Neural cell (in vitro differentiated cells): Measurements from ENCODE around the gene OXER1.

ENCODE experiments used
- TAF1 ChIP-seq: IDR thresholded peaks from 2 replicates; pipeline ENCODE4 v1.6.1; 2012; ENCODE audit warnings: low read depth
- TF ChIP-seq, protein P1 (sequence below): IDR thresholded peaks from 2 replicates; pipeline ENCODE4 v1.6.1; 2012; ENCODE audit warnings: borderline replicate concordance

DNA sequence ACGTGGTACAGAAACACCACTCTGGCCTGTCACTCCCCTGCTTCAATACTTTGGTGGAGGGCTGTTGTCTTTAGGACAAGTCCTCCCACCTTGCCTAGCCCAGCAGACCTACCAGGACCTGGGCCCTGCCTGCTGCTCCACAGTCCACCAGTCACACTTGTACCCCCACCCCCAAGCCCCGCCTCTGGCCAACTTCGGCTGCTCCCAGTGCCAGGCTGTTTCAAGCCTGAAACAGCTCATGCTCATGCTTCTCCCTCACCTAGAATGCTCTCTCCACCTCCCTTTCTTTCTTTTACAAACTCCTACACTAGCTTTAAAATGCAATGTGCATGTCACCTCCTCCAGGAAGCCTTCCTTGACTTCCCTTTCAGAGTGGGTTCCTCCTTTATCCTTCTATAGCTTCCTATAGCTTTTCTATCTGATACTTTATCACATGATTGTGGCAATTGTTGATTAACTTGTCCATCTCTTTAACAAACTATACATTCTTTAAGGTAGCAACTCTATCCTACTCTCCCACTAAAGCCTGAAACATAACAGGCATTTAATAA lies 4.8 kb upstream of the OXER1 start:
- TF ChIP-seq TAF1: no peak
- TF ChIP-seq, protein P1, sequence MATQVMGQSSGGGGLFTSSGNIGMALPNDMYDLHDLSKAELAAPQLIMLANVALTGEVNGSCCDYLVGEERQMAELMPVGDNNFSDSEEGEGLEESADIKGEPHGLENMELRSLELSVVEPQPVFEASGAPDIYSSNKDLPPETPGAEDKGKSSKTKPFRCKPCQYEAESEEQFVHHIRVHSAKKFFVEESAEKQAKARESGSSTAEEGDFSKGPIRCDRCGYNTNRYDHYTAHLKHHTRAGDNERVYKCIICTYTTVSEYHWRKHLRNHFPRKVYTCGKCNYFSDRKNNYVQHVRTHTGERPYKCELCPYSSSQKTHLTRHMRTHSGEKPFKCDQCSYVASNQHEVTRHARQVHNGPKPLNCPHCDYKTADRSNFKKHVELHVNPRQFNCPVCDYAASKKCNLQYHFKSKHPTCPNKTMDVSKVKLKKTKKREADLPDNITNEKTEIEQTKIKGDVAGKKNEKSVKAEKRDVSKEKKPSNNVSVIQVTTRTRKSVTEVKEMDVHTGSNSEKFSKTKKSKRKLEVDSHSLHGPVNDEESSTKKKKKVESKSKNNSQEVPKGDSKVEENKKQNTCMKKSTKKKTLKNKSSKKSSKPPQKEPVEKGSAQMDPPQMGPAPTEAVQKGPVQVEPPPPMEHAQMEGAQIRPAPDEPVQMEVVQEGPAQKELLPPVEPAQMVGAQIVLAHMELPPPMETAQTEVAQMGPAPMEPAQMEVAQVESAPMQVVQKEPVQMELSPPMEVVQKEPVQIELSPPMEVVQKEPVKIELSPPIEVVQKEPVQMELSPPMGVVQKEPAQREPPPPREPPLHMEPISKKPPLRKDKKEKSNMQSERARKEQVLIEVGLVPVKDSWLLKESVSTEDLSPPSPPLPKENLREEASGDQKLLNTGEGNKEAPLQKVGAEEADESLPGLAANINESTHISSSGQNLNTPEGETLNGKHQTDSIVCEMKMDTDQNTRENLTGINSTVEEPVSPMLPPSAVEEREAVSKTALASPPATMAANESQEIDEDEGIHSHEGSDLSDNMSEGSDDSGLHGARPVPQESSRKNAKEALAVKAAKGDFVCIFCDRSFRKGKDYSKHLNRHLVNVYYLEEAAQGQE: no peak
